ENCODE measurements around the gene MEP1B.
A peak's percentile ranks its signal among the peaks of the same experiment; 100 is the strongest.
"Not testable (repeated sequence)": the region's sequence is repeated elsewhere in the genome, so short reads cannot be mapped to it uniquely, and the experiment has no call there.

MEP1B gene

GRCh38 chr18:32189790-32190189 is at the start of gene MEP1B:
TSS of gene MEP1B (plus strand) at chr18:32190039. CDS start at chr18:32190071, 32 bp downstream.
- H3K4me3 Mint-ChIP-seq, result no peak within 1 kb of the TSS
- H3K27me3 Mint-ChIP-seq (ENCODE audit: low read depth), result peaks cover 4% of the 10 kb centered on the region
- no peaks in the 10 kb centered on the region for H3K4me1 Mint-ChIP-seq (ENCODE audit: low read depth)
- no peaks in the 10 kb centered on the region for H3K9me3 Mint-ChIP-seq
- H3K27ac Mint-ChIP-seq, result no peak within 1 kb of the TSS
- H3K36me3 Mint-ChIP-seq (ENCODE audit: low read depth), result no peaks in the 10 kb centered on the region

- peaks cover 42% of the 10 kb centered on the region for H3K27me3 Mint-ChIP-seq (ENCODE audit: low read depth)
- H3K9me3 Mint-ChIP-seq, result peaks cover 4% of the 10 kb centered on the region
- no peak overlapping the region for H3K27ac Mint-ChIP-seq
- H3K4me1 Mint-ChIP-seq (ENCODE audit: low read depth), result peaks cover 10% of the 10 kb centered on the region
- H3K36me3 Mint-ChIP-seq (ENCODE audit: low read depth), result peaks cover 1% of the 10 kb centered on the region
- no peak overlapping the region for H3K4me3 Mint-ChIP-seq
Observed at GRCh38 chr18:32148185-32148870, 41.5 kb upstream of the MEP1B start.

GRCh38 chr18:32152705-32153448 is 37.0 kb upstream of the MEP1B start:
- Mint-ChIP-seq H3K27ac (no peak overlapping the region), H3K4me1 (ENCODE audit: low read depth) (peaks cover 11% of the 10 kb centered on the region), H3K36me3 (ENCODE audit: low read depth) (peaks cover 1% of the 10 kb centered on the region), H3K4me3 (no peak overlapping the region), H3K9me3 (peaks cover 12% of the 10 kb centered on the region), H3K27me3 (ENCODE audit: low read depth) (peaks cover 47% of the 10 kb centered on the region)

- peaks cover 20% of the 10 kb centered on the region for H3K27me3 Mint-ChIP-seq (ENCODE audit: low read depth)
- H3K36me3 Mint-ChIP-seq (ENCODE audit: low read depth), result peaks cover 1% of the 10 kb centered on the region
- no peak overlapping the region for H3K4me3 Mint-ChIP-seq
Observed at GRCh38 chr18:32156855-32157254, 33.0 kb upstream of the MEP1B start.

GRCh38 chr18:32157580-32157979 is 32.3 kb upstream of the MEP1B start:
- Mint-ChIP-seq H3K27me3 (ENCODE audit: low read depth) (peaks cover 15% of the 10 kb centered on the region), H3K4me1 (ENCODE audit: low read depth) (peaks cover 13% of the 10 kb centered on the region), H3K9me3 (peaks cover 12% of the 10 kb centered on the region), H3K36me3 (ENCODE audit: low read depth) (peaks cover 1% of the 10 kb centered on the region), H3K4me3 (peak overlapping the region; percentile 68), H3K27ac (no peak overlapping the region)

More at GRCh38 chr18:32156855-32157254, 33.0 kb upstream of the MEP1B start:
- Mint-ChIP-seq H3K9me3 (peaks cover 12% of the 10 kb centered on the region), H3K4me1 (ENCODE audit: low read depth) (peaks cover 16% of the 10 kb centered on the region), H3K27ac (no peak overlapping the region)

- Mint-ChIP-seq H3K27ac (no peak overlapping the region), H3K4me1 (ENCODE audit: low read depth) (peaks cover 7% of the 10 kb centered on the region), H3K4me3 (peak overlapping the region; percentile 68), H3K27me3 (ENCODE audit: low read depth) (peaks cover 13% of the 10 kb centered on the region), H3K36me3 (ENCODE audit: low read depth) (peaks cover under 1% of the 10 kb centered on the region), H3K9me3 (peaks cover 10% of the 10 kb centered on the region)
Observed at GRCh38 chr18:32158108-32158624, 31.7 kb upstream of the MEP1B start.

- H3K27ac Mint-ChIP-seq; H3K36me3 Mint-ChIP-seq (ENCODE audit: low read depth); H3K9me3 Mint-ChIP-seq; H3K4me1 Mint-ChIP-seq (ENCODE audit: low read depth): not testable (repeated sequence)
- H3K4me3 Mint-ChIP-seq, result peak overlapping the region; percentile 68
- H3K27me3 Mint-ChIP-seq (ENCODE audit: low read depth), result peaks cover 13% of the 10 kb centered on the region
Observed at GRCh38 chr18:32158631-32159030, 31.2 kb upstream of the MEP1B start.

GRCh38 chr18:32160547-32160946 is 29.3 kb upstream of the MEP1B start:
- Mint-ChIP-seq H3K4me3 (no peak overlapping the region), H3K4me1 (ENCODE audit: low read depth) (peaks cover 6% of the 10 kb centered on the region), H3K27me3 (ENCODE audit: low read depth) (peaks cover 13% of the 10 kb centered on the region), H3K9me3 (no peaks in the 10 kb centered on the region), H3K36me3 (ENCODE audit: low read depth) (no peaks in the 10 kb centered on the region), H3K27ac (no peak overlapping the region)

GRCh38 chr18:32167980-32168730 is 21.7 kb upstream of the MEP1B start:
- Mint-ChIP-seq H3K27ac (no peak overlapping the region), H3K27me3 (ENCODE audit: low read depth) (no peaks in the 10 kb centered on the region), H3K9me3 (no peaks in the 10 kb centered on the region), H3K4me3 (no peak overlapping the region), H3K4me1 (ENCODE audit: low read depth) (no peaks in the 10 kb centered on the region), H3K36me3 (ENCODE audit: low read depth) (no peaks in the 10 kb centered on the region)

- H3K9me3 Mint-ChIP-seq, result no peaks in the 10 kb centered on the region
- no peak overlapping the region for H3K27ac Mint-ChIP-seq
- H3K27me3 Mint-ChIP-seq (ENCODE audit: low read depth), result no peaks in the 10 kb centered on the region
- no peaks in the 10 kb centered on the region for H3K4me1 Mint-ChIP-seq (ENCODE audit: low read depth)
- no peak overlapping the region for H3K4me3 Mint-ChIP-seq
- H3K36me3 Mint-ChIP-seq (ENCODE audit: low read depth), result no peaks in the 10 kb centered on the region
Observed at GRCh38 chr18:32173654-32174053, 16.2 kb upstream of the MEP1B start.

- no peaks in the 10 kb centered on the region for H3K4me1 Mint-ChIP-seq (ENCODE audit: low read depth)
- H3K36me3 Mint-ChIP-seq (ENCODE audit: low read depth), result no peaks in the 10 kb centered on the region
- H3K27ac Mint-ChIP-seq, result no peak overlapping the region
- no peak overlapping the region for H3K4me3 Mint-ChIP-seq
- no peaks in the 10 kb centered on the region for H3K9me3 Mint-ChIP-seq
- H3K27me3 Mint-ChIP-seq (ENCODE audit: low read depth), result no peaks in the 10 kb centered on the region
Observed at GRCh38 chr18:32174719-32175118, 15.1 kb upstream of the MEP1B start.

- H3K27me3 Mint-ChIP-seq (ENCODE audit: low read depth), result no peaks in the 10 kb centered on the region
- H3K27ac Mint-ChIP-seq, result no peak overlapping the region
- H3K9me3 Mint-ChIP-seq, result no peaks in the 10 kb centered on the region
- H3K4me1 Mint-ChIP-seq (ENCODE audit: low read depth), result no peaks in the 10 kb centered on the region
- no peaks in the 10 kb centered on the region for H3K36me3 Mint-ChIP-seq (ENCODE audit: low read depth)
- no peak overlapping the region for H3K4me3 Mint-ChIP-seq
Observed at GRCh38 chr18:32175265-32175664, 14.6 kb upstream of the MEP1B start.

GRCh38 chr18:32176745-32177144 is 13.1 kb upstream of the MEP1B start:
- not testable (repeated sequence) for H3K4me1 Mint-ChIP-seq (ENCODE audit: low read depth); H3K27me3 Mint-ChIP-seq (ENCODE audit: low read depth); H3K4me3 Mint-ChIP-seq; H3K36me3 Mint-ChIP-seq (ENCODE audit: low read depth); H3K9me3 Mint-ChIP-seq; H3K27ac Mint-ChIP-seq

- Mint-ChIP-seq H3K27me3 (ENCODE audit: low read depth) (no peaks in the 10 kb centered on the region), H3K4me3 (no peak overlapping the region), H3K36me3 (ENCODE audit: low read depth) (no peaks in the 10 kb centered on the region), H3K9me3 (no peaks in the 10 kb centered on the region), H3K4me1 (ENCODE audit: low read depth) (no peaks in the 10 kb centered on the region), H3K27ac (no peak overlapping the region)
Observed at GRCh38 chr18:32177530-32177929, 12.3 kb upstream of the MEP1B start.
